Globus pallidus (tissue), 1 donor: ENCODE results near the gene COPZ1.
"Not testable (repeated sequence)": the region's sequence is repeated elsewhere in the genome, so short reads cannot be mapped to it uniquely, and the experiment has no call there.

ENCODE experiments used
- DNase-seq: peaks from one replicate; pipeline ENCODE4 v3.0.0-alpha.2; 2015; ENCODE audit warnings: low spot score

Gene COPZ1

DNA sequence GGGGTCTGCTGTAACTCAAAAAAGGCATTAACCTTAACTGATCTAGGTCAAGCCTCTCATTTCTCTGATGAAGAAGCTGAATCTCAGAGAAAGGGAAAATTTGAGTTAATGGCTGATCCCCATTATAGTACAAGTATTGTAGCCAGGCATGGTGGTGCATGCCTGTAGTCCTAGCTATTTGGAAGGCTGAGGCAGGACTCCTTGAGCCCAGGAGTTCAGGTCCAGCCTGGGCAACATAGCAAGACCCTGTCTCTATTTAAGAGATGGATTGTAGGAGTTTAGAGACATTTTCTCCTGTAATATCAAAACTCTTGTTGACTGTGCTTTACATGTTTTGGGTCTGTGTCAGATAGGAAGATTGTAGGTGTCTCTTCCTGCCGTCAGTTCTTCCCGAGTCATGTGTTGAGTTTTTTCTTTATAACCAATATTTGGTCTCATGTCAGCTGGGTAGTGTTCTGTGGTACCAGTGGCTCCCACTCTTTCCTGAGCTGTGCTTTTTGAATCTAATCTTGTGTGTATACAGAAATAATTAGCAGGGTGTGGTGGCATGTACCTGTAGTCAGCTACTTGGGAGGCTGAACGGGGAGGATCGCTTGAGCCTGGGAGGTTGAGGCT is 8.6 kb downstream of the COPZ1 start:
- DNase-seq, result no peak

DNA sequence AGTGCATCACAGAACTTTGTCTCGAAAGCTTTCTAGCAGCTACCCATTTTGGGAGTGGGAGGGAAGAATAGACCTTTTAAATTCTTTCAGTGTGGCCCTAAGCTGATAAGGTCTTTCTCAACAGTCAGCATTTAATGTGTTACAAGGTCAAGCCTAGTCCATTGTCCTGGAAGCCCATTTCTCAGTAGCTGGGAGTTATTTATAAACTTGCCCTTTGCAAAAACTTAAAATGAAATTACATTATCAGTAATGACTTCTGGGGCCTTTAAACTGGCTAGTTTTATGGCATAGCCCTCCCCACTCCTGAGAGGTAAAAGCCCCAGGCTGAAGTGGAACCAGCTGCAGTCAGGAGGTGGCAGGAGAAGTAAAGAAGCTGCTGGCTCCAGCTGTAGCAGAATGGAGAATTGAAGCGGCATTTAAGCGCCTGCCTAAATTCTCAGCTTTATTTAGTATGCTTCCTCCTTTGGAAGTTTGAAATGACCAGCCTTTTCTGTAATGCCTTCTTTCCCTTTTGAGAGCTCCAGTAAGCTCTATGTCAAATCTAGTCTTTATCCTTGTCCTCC is 12.4 kb downstream of the COPZ1 start:
- no peak for DNase-seq

GRCh38 chr12:54337854-54338650 is 13.1 kb downstream of the COPZ1 start:
- no peak for DNase-seq

DNA sequence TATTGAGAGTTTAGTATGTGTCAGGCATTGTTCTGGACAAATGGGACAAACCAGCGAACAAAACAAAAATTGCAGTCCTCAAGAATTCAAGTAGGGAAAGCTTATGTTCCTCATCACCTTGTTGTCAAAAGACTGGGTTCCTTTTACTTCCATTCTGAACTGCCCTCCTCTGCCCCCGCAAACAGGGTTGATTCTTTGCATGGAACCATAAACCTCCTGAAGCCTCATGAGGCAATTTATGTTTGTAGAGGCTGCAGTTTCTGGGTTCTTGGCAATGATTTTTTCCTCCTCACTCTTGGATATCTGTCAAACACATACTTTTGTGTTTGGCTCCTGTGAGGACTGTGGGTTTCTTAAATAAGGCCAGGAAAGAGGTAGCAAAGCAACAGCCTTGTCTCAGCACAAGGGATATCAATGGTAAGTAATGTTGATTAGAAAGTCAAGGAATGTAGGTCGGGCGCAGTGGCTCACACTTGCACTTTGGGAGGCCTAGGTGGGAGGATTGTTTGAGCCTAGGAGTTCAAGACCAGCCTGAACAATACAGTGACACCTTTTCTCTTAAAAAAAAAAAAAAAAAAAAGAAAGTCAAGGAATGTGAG is 13.9 kb downstream of the COPZ1 start:
- DNase-seq, result no peak

GRCh38 chr12:54340846-54341245 is 15.9 kb downstream of the COPZ1 start:
- no peak for DNase-seq

DNA sequence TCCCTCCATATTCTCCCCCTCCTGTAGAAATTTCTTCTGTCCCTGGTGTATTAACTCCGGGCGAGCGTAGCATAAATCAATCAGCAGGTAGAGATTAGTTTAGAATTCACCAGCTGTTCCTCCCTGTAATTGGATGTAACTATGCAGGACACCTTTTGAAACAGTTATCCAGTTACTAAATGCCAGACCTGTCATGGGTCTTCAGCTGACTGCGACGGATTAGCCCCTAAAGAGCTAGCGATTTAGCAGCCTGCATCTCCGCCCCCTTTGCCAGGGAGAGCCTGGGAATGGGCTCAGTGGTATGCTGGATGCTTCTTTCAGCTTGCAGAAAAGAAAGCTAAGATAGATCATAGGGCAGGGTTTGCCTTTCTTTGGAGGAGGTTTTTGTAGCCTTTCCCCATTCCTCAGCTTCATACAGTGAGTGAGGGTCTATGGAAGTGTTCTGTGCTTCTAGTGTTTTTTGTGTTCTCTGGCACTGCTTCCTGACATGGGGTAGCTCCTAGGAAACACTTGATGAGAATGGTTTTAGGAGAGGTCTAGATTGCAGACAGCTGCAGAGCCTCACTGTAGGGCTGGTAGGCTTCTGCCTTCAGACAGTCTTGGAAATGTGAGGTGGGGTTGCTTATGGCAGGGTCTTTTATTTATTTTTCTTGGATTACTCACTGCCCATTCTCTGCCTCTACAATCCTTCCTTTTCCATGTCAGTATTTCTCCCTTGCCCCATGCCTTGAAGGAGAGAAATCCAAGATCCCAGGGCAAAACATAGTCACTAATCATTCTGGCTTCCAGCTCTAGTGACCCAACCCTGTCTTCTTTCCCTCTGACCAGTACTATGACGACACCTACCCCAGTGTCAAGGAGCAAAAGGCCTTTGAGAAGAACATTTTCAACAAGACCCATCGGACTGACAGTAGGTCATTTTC is 16.7 kb downstream of the COPZ1 start:
- no peak for DNase-seq

- DNase-seq, result no peak
Measured at GRCh38 chr12:54349036-54349435, 24.1 kb downstream of the COPZ1 start.

GRCh38 chr12:54349679-54350078 is 24.7 kb downstream of the COPZ1 start:
- DNase-seq, result no peak

GRCh38 chr12:54350743-54351142 is 25.8 kb downstream of the COPZ1 start:
- DNase-seq, result no peak

DNA sequence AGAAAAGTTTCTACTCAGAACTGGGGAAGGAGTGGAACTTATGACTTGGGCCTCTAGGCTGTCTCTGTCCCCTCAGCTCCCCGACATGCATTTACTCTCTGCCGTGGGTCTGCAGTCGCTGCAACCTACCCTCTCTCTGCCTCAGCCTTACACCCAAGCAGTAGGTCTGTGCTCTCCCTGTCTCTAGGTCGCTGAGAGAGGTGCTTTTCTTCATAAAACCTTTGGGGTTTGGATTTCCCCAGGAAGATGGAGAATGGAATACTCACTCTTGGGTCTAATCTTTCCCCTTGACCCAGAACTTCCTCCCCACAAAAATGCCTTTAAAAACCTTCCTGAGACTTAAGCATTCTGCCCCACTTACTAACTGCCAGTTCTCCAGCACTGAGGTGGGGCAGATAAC is 26.4 kb downstream of the COPZ1 start:
- DNase-seq, result no peak

DNA sequence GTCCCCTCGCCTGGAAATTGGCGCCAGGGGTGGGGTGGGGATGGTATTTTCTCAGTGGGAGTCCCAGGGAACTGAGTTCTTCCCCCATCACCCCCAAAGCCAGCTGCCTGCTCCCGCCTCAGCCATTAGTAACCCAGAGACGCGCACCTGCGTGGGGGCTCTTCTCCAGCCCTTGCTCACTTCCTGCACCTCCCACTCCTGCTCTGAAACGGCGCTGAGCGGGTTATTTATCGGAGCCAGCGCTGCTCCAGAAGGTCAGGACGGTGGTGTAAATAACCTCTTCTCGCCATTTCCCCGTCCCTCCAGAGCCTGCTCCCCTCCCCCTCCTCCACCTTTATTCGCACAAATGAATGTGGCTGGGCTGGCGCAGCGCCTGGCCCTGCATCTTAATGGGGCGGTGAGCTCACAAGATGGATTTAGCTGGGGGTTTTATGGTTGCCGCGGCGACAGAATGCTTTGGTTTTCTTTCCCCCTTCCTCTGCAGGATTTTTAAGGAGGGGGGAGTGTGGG is 27.1 kb downstream of the COPZ1 start:
- peak; percentile 77 for DNase-seq

GRCh38 chr12:54352891-54353874 is 28.3 kb downstream of the COPZ1 start:
- peak; percentile 67 for DNase-seq

DNA sequence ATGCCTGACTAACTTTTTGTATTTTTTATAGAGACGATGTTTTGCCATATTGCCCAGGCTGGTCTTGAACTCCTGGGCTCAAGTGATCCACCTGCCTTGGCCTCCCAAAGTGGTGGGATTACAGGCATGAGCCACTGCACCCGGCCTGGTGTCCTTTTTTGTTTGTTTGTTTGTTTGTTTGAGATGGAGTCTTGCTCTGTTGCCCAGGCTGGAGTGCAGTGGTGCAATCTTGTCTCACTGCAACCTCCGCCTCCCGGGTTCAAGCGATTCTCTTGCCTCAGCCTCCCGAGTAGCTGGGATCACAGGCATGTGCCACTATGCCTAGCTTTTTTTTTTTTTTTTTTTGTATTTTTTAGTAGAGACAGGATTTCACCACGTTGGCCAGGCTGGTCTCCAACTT is 29.3 kb downstream of the COPZ1 start:
- not testable (repeated sequence) for DNase-seq

DNA sequence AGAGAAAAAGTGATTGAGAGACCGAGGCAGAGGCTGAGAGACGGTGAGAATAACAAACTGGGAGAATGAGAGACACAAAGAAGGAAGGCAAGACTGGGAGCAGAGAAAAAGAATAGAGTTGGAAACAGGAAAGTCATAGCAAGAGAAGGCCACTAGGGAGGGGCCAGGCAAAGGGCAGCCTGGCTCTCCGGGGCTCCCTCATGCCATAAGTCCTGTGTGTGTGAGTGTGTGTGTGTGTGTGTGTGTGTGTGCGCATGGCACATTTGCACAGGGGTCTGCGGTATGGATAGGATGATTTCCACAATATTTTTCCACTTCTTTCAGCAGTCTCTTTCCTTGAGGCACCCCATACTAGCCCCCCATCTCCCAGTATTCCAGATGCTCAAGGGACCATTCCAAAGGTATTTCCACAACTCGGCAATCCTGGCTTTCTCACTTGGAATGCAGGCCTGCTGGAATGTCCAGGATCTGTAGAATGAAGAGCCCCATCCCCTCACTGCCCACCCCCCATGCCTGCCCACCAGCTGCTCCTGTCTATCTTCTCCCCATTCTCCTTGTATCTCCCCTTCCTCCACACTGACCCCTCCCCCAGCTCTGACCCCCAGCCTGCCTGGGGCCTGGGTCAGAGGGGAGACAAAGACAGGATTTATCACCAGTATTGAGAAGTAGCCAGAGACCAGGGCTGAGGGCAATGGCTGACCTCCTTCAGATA is 30.3 kb downstream of the COPZ1 start:
- DNase-seq, result no peak

- no peak for DNase-seq
Measured at GRCh38 chr12:54356228-54356627, 31.3 kb downstream of the COPZ1 start.

DNA sequence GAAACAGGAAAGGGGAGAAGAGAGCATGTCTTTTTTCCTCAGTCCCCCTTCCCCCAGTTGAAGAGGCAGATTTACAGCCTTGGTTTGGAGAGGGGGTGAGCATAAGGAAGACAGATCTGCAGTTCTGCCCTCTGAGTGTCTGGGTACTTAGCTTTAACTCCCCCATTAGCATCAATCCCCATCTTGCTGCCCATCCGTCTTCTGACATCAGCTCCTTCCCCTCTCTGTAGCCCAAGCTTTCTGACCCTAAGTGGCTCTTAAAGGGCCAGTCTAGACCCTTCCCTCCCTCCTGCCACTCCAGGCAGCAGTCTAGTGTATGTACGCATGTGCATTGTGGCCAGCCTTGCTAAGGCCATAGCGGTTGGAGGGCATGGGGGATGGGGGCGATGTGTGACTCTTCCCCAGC is 32.0 kb downstream of the COPZ1 start:
- no peak for DNase-seq

DNA sequence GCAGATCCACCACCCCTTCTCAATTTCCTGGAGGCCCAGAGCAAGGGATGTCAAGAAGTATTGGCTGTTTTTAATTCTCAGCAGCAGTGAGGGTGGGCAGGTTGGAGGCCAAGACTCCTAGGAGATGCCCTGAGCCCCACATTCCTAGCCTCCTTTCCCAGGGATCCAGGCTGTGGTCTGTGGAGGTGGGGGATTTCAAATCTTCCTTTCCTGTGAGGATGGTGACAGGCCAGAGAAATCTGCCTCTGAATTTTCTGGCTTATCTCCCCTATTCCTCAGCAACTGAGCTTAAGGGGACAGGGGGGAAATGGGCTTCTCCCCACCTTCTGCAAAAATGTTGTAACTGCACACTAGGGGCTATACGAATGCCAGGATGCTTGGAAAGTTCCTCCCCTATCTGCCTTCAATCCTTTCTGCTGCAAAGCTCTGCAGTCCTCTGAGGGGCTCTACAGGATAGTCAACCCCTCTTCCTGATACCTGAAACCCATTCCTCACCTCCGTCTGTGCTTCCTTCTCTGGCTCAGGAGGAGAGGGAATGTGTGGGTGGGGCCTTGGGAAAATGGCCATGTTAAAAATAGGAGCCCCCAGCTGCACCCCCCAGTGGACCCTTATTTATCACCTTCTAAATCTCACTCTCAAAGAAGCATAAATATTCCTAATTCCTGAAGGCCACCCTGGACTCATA is 32.7 kb downstream of the COPZ1 start:
- no peak for DNase-seq

DNA sequence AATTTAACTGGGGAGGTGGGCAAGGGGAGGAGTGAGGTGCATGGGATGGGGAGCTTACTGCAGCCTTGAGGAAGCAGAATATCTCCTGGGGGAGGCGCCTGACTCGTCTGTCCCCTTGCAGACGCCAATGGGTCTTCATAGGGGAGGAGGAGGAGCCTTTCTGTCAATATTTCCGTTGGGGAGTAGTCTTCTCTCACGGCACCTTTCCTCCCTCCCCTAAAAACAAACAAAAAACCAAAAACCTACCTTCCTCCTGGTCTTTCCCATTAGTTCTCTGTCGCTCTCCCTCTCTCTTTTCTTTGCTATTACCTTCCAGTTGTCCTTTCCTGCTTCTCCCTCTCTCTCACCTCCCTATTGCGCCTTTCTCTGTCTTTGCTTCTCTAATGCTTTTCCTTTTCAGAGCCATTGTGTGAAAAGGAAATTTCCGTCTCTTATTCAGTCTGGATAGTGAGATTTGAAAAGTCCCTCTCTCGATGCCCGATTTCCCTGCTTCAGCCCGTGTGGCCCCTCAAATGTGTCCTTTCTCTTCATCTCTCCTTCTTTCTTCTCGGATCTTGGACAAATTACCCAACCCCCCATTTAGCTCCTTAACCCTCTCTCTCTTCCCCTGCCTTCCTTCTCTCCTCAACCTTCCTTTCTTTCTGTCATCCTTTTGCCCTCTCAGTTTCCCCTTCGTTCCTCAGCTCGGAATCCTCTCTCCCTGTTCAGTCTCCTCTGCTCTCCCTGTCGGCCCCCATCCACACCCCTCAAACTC is 33.4 kb downstream of the COPZ1 start:
- DNase-seq, result no peak
